A549 (cell line): Measurements from ENCODE around the gene DSCAM.

ENCODE experiments used
- BHLHE40 ChIP-seq: IDR thresholded peaks from 2 replicates; pipeline ENCODE4 v1.6.1; 2012; ENCODE audit warnings: low read depth, low read length, inconsistent platforms
- EP300 ChIP-seq, 2 experiments: fragments of >200 bp; sonication (Bioruptor Twin); formaldehyde crosslinking; IDR thresholded peaks; 2 replicates in 1 of 2; 3 replicates in 1 of 2; pipeline ENCODE4 v1.6.1; 2016 to 2017
- MAFK ChIP-seq: fragments of 450-650 bp; IDR thresholded peaks from 2 replicates; pipeline ENCODE4 v1.6.1; 2014; ENCODE audit not compliant: partially characterized antibody
- POLR2A ChIP-seq: IDR thresholded peaks from 2 replicates; pipeline ENCODE4 v1.6.1; 2012; ENCODE audit warnings: mild to moderate bottlenecking, low read length
- RARB ChIP-seq: fragments of 250-450 bp; sonication (Bioruptor Pico); IDR thresholded peaks from 2 replicates; pipeline ENCODE4 v1.8.0; 2021; ENCODE audit warnings: mild to moderate bottlenecking, moderate library complexity
- TP53 ChIP-seq: fragments of 250-450 bp; sonication (Bioruptor Pico); IDR thresholded peaks from 2 replicates; pipeline ENCODE4 v1.5.0; 2021; ENCODE audit warnings: mild to moderate bottlenecking, moderate library complexity
- TF ChIP-seq, protein P1 (sequence below): fragments of >200 bp; sonication (Bioruptor Twin); formaldehyde crosslinking; IDR thresholded peaks from 3 replicates; pipeline ENCODE4 v1.5.1; 2016

GRCh38 chr21:40844935-40845334, 2.0 kb downstream of the DSCAM start:
- TF ChIP-seq, protein P1, sequence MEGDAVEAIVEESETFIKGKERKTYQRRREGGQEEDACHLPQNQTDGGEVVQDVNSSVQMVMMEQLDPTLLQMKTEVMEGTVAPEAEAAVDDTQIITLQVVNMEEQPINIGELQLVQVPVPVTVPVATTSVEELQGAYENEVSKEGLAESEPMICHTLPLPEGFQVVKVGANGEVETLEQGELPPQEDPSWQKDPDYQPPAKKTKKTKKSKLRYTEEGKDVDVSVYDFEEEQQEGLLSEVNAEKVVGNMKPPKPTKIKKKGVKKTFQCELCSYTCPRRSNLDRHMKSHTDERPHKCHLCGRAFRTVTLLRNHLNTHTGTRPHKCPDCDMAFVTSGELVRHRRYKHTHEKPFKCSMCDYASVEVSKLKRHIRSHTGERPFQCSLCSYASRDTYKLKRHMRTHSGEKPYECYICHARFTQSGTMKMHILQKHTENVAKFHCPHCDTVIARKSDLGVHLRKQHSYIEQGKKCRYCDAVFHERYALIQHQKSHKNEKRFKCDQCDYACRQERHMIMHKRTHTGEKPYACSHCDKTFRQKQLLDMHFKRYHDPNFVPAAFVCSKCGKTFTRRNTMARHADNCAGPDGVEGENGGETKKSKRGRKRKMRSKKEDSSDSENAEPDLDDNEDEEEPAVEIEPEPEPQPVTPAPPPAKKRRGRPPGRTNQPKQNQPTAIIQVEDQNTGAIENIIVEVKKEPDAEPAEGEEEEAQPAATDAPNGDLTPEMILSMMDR = no peak
- no peak for TF ChIP-seq TP53
- TF ChIP-seq RARB = no peak
- TF ChIP-seq BHLHE40 = no peak
- TF ChIP-seq POLR2A = no peak
- no peak for TF ChIP-seq MAFK
- TF ChIP-seq EP300 (IDR thresholded peaks at IDR 0.05) = no peak
